Psoas muscle (tissue), 8 donors: ENCODE data around the gene ADORA1. TPM values are rescaled to one million over a fixed set of nuclear protein-coding genes. Genes with fewer than 3 reads are reported as not detected.

Experiments
- ATAC-seq, 4 donors: fragments of 200-7000 bp; cut with Tn5 transposase; one replicate each; pipeline ENCODE4 v1.9.1; 2020; ENCODE audit warnings: moderate library complexity in 3 of 4, mild to moderate bottlenecking in 2 of 4
- DNase-seq, 2 donors: peaks; one replicate each; pipeline ENCODE4 v3.0.0-alpha.2; 2020
- H3K27ac ChIP-seq: fragments of 200-600 bp; one replicate; pipeline ENCODE4 v1.8.0; 2022
- H3K27me3 ChIP-seq, 3 donors: fragments of 200-600 bp in 1 of 3; one replicate each; pipeline versions ENCODE4 v1.6.1 to v1.8.0; 2013 to 2022; ENCODE audit warnings: low read length in 2 of 3, mild to moderate bottlenecking in 2 of 3, moderate library complexity in 1 of 3; ENCODE audit not compliant: insufficient read depth in 3 of 3
- H3K36me3 ChIP-seq, 2 donors: fragments of 200-600 bp in 1 of 2; one replicate each; pipeline versions ENCODE4 v1.6.1 to v1.8.0; 2013 to 2022; ENCODE audit warnings: low read depth in 1 of 2, mild to moderate bottlenecking in 1 of 2, moderate library complexity in 1 of 2; ENCODE audit not compliant: insufficient read depth in 1 of 2
- H3K4me1 ChIP-seq: fragments of 200-600 bp; one replicate; pipeline ENCODE4 v1.8.0; 2022
- H3K4me3 ChIP-seq: fragments of 200-600 bp; one replicate; pipeline ENCODE4 v1.8.0; 2022; ENCODE audit warnings: mild to moderate bottlenecking
- H3K9me3 ChIP-seq: fragments of 200-600 bp; one replicate; pipeline ENCODE4 v1.8.0; 2022
- CTCF ChIP-seq: fragments of 200-600 bp; IDR thresholded peaks from one replicate; pipeline ENCODE4 v1.8.0; 2022; ENCODE audit warnings: antibody characterized with exemption
- WGBS, 3 donors: extraction: QIAGEN DNeasy Blood & Tissue Kit; methylation state at CpG; one replicate each; pipeline versions ENCODE4 v1.1.6 to v1.1.7; 2013; 5-methylcytosine and 5-hydroxymethylcytosine counted together
- intact Hi-C, 2 donors: fragments of 100-400 bp; cut with DNase I; formaldehyde crosslinking; loops; one replicate each; pipeline versions ENCODE4 v1.11.0 to v1.14.2; 2022
- polyA plus RNA-seq, 3 donors: library from polyadenylated mRNA; stranded (reverse); fragments of 200-250 nt; gene quantifications; one replicate each; pipeline ENCODE4 v1.2.3, GENCODE V29; 2013
- total RNA-seq, 4 donors: library from RNA; stranded (reverse); fragmentation: NEBNext Ultra II Directional in 2 of 4; extraction: Animal tissue kit (Norgen Biotek cat#: 25700) in 2 of 4; gene quantifications; one replicate each; pipeline versions ENCODE4 v1.2.1 to v1.2.4, GENCODE V29; 2021 to 2023
- donor health status: healthy with polysubstance abuse.
- donor health status: DM: no; HTN: no; CAD: no; lungs with moderate emphysema.
- donor health status: Bipolar disorder and iron deficiency.
- donor health status: healthy.
- donor health status: DM: yes; HTN: yes; CAD: no.
- donor health status: DM: no; HTN: no; CAD: no.
- donor health status: DM: no; HTN: no; CAD: no.
- donor health status: DM: yes; HTN: yes; CAD: no.

ADORA1 gene
- total and polyA plus RNA-seq, 7 donors, result 1.1 to 10.4 (median 1.8) TPM

GRCh38 chr1:203121186-203122015 is 6.1 kb upstream of the ADORA1 start:
- H3K27me3 ChIP-seq, result peaks cover 0 to 32% (median 2%) of the 10 kb centered on the region in 3 donors
- intact Hi-C loops, result loop anchor here in 1 of 2 donors (5.0 kb wide), 1 partner anchor 51 kb away; no protein-coding TSS in a partner anchor
- H3K4me1 ChIP-seq, result peaks cover 21% of the 10 kb centered on the region
- WGBS, 3 donors, result 74 to 79% (median 78%) methylated on average over 11 of the region's 11 CpGs
- TF ChIP-seq CTCF, result no peak
- H3K9me3 ChIP-seq, result no peaks in the 10 kb centered on the region
- no peaks in the 10 kb centered on the region for H3K36me3 ChIP-seq
- no peak for ATAC-seq
- H3K4me3 ChIP-seq, result no peak overlapping the region
- DNase-seq, result no peak
- no peak overlapping the region for H3K27ac ChIP-seq

GRCh38 chr1:203122159-203122558 is 5.4 kb upstream of the ADORA1 start:
- no peaks in the 10 kb centered on the region for H3K36me3 ChIP-seq
- H3K4me1 ChIP-seq, result peaks cover 21% of the 10 kb centered on the region
- no peak overlapping the region for H3K27ac ChIP-seq
- intact Hi-C loops, result loop anchor here in 1 of 2 donors (5.0 kb wide), 1 partner anchor 50 kb away; no protein-coding TSS in a partner anchor
- no peak overlapping the region for H3K4me3 ChIP-seq
- no peak for ATAC-seq
- TF ChIP-seq CTCF, result no peak
- H3K27me3 ChIP-seq, result peaks cover 0 to 32% (median 2%) of the 10 kb centered on the region in 3 donors
- no peak for DNase-seq
- 95 to 98% (median 97%) methylated on average over 2 of the region's 2 CpGs for WGBS, 3 donors
- no peaks in the 10 kb centered on the region for H3K9me3 ChIP-seq

GRCh38 chr1:203124011-203124410 is 3.5 kb upstream of the ADORA1 start:
- no peak for DNase-seq
- no peak overlapping the region for H3K27ac ChIP-seq
- no peak overlapping the region for H3K4me3 ChIP-seq
- intact Hi-C loops, result loop anchor here in 1 of 2 donors (5.0 kb wide), 1 partner anchor 48 kb away; no protein-coding TSS in a partner anchor
- peaks cover 0 to 32% (median 2%) of the 10 kb centered on the region in 3 donors for H3K27me3 ChIP-seq
- 56 to 72% (median 69%) methylated on average over 5 of the region's 5 CpGs for WGBS, 3 donors
- no peaks in the 10 kb centered on the region for H3K36me3 ChIP-seq
- H3K9me3 ChIP-seq, result no peaks in the 10 kb centered on the region
- H3K4me1 ChIP-seq, result peaks cover 24% of the 10 kb centered on the region
- no peak for TF ChIP-seq CTCF
- no peak for ATAC-seq

- DNase-seq (no peak), ATAC-seq (no peak)
- Histone ChIP-seq H3K4me3 (no peak overlapping the region), H3K27me3 (peaks cover 0 to 29% (median 2%) of the 10 kb centered on the region in 3 donors), H3K27ac (no peak overlapping the region), H3K36me3 (no peaks in the 10 kb centered on the region), H3K4me1 (peaks cover 32% of the 10 kb centered on the region), H3K9me3 (no peaks in the 10 kb centered on the region)
- WGBS, 3 donors, result 75 to 88% (median 88%) methylated on average over 5 of the region's 5 CpGs
- TF ChIP-seq CTCF, result no peak
- intact Hi-C loops, result loop anchor here (5.0 kb wide), 2 partner anchors 37 to 48 kb away; partner anchors contain the start of gene MYOG (in 1 of the 2)
Measured at GRCh38 chr1:203124546-203125317, 2.8 kb upstream of the ADORA1 start.
